Hepatocyte (in vitro differentiated cells): ENCODE results near the gene ATG101. TPM values are rescaled to one million over a fixed set of nuclear protein-coding genes. Genes with fewer than 3 reads are reported as not detected.

Experiments used
- DNase-seq: peaks from one replicate; pipeline ENCODE4 v3.0.0-alpha.2; 2016; ENCODE audit warnings: low spot score
- H2AFZ ChIP-seq: fragments of 200-600 bp; sonication (generic); 2 replicates; pipeline ENCODE4 v1.6.0; 2016; ENCODE audit warnings: antibody characterized with exemption, mild to moderate bottlenecking
- H3K27ac ChIP-seq: fragments of 200-600 bp; sonication (generic); 2 replicates; pipeline ENCODE4 v1.5.1; 2016; ENCODE audit warnings: mild to moderate bottlenecking
- H3K27me3 ChIP-seq: fragments of 200-600 bp; sonication (generic); 2 replicates; pipeline ENCODE4 v1.6.1; 2016
- H3K36me3 ChIP-seq: fragments of 200-600 bp; sonication (generic); replicated peaks from 2 replicates; pipeline ENCODE4 v1.5.1; 2016; ENCODE audit warnings: low read depth; ENCODE audit not compliant: insufficient read depth
- H3K4me1 ChIP-seq: fragments of 200-600 bp; sonication (generic); 2 replicates; pipeline ENCODE4 v1.5.1; 2016; ENCODE audit warnings: mild to moderate bottlenecking, moderate library complexity; ENCODE audit not compliant: insufficient read depth
- H3K4me2 ChIP-seq: fragments of 200-600 bp; sonication (generic); 2 replicates; pipeline ENCODE4 v1.6.0; 2016
- H3K4me3 ChIP-seq: fragments of 200-600 bp; sonication (generic); 2 replicates; pipeline ENCODE4 v1.5.1; 2016; ENCODE audit warnings: mild to moderate bottlenecking
- H3K79me2 ChIP-seq: fragments of 200-600 bp; sonication (generic); 2 replicates; pipeline ENCODE4 v1.6.0; 2017; ENCODE audit warnings: mild to moderate bottlenecking
- H3K9me2 ChIP-seq: fragments of 200-600 bp; sonication (generic); replicated peaks from 2 replicates; pipeline ENCODE4 v1.6.0; 2017; ENCODE audit warnings: mild to moderate bottlenecking; ENCODE audit not compliant: insufficient read depth
- H3K9me3 ChIP-seq: fragments of 200-600 bp; sonication (generic); 2 replicates; pipeline ENCODE4 v1.5.1; 2016; ENCODE audit warnings: low read depth, mild to moderate bottlenecking
- H4K20me1 ChIP-seq: fragments of 200-600 bp; sonication (generic); 2 replicates; pipeline ENCODE4 v1.6.0; 2016; ENCODE audit warnings: mild to moderate bottlenecking; ENCODE audit not compliant: insufficient read depth, poor library complexity, severe bottlenecking
- CTCF ChIP-seq: fragments of 200-600 bp; sonication (generic); IDR thresholded peaks from 2 replicates; pipeline ENCODE4 v1.5.1; 2016; ENCODE audit warnings: antibody characterized with exemption, mild to moderate bottlenecking; ENCODE audit not compliant: poor library complexity
- EZH2 ChIP-seq: fragments of 200-600 bp; sonication (generic); IDR thresholded peaks from 2 replicates; pipeline ENCODE4 v1.6.1; 2016; ENCODE audit warnings: antibody characterized with exemption, mild to moderate bottlenecking, borderline replicate concordance
- EZH2phosphoT487 ChIP-seq: fragments of 200-600 bp; sonication (generic); IDR thresholded peaks from one replicate; pipeline ENCODE4 v1.6.1; 2018; ENCODE audit warnings: antibody characterized with exemption, mild to moderate bottlenecking, low read depth, moderate library complexity; ENCODE audit not compliant: unreplicated experiment, severe bottlenecking
- WGBS: methylation state at CpG from one replicate; pipeline ENCODE4 v1.1.6; 2016; ENCODE audit warnings: low lambda C conversion rate; ENCODE audit errors: missing lambda C conversion rate; 5-methylcytosine and 5-hydroxymethylcytosine counted together
- polyA plus RNA-seq: library from polyadenylated mRNA; unstranded; fragments of >200 nt; fragmentation: Nextera tagmentation; extraction: Ambion mirVana; gene quantifications from 2 replicates; pipeline ENCODE4 v1.2.1, GENCODE V29; 2016
- total RNA-seq: library from RNA; depleted of rRNA; stranded (reverse); fragments of >200 nt; gene quantifications from 2 replicates; pipeline ENCODE4 v1.2.3, GENCODE V29; 2014

Gene ATG101
- total and polyA plus RNA-seq, 2 experiments from 2014 or later: 57.7 to 61.6 TPM

GRCh38 chr12:52032804-52033445, 36.9 kb upstream of the ATG101 start:
- TF ChIP-seq EZH2: no peak
- TF ChIP-seq EZH2phosphoT487: no peak
- no peak for TF ChIP-seq CTCF
- Histone ChIP-seq H3K36me3 (no peaks in the 10 kb centered on the region), H4K20me1 (no peaks in the 10 kb centered on the region), H2AFZ (peak overlapping the region; percentile 34), H3K4me3 (no peak overlapping the region), H3K9me2 (no peaks in the 10 kb centered on the region), H3K27me3 (peaks cover 4% of the 10 kb centered on the region), H3K9me3 (no peaks in the 10 kb centered on the region), H3K4me1 (peaks cover 10% of the 10 kb centered on the region), H3K27ac (peak overlapping the region; percentile 93), H3K4me2 (peak overlapping the region; percentile 77), H3K79me2 (no peaks in the 10 kb centered on the region)
- DNase-seq: peak; percentile 98
- WGBS: 2% methylated on average over 38 of the region's 48 CpGs

GRCh38 chr12:52033446-52034140, 36.2 kb upstream of the ATG101 start:
- Histone ChIP-seq H3K27me3 (peaks cover 4% of the 10 kb centered on the region), H3K36me3 (no peaks in the 10 kb centered on the region), H3K4me3 (no peak overlapping the region), H3K4me1 (peaks cover 10% of the 10 kb centered on the region), H3K79me2 (peaks cover 5% of the 10 kb centered on the region), H3K27ac (peak overlapping the region; percentile 83), H3K9me3 (no peaks in the 10 kb centered on the region), H3K4me2 (peak overlapping the region; percentile 77), H3K9me2 (no peaks in the 10 kb centered on the region), H4K20me1 (no peaks in the 10 kb centered on the region), H2AFZ (peak overlapping the region; percentile 34)
- no peak for DNase-seq
- 82% methylated on average over 13 of the region's 13 CpGs for WGBS
- TF ChIP-seq CTCF: no peak
- TF ChIP-seq EZH2: no peak

- Histone ChIP-seq H3K9me3 (no peaks in the 10 kb centered on the region), H2AFZ (no peak overlapping the region), H3K27ac (no peak overlapping the region), H3K36me3 (no peaks in the 10 kb centered on the region), H3K79me2 (peaks cover 10% of the 10 kb centered on the region), H3K4me1 (peaks cover 10% of the 10 kb centered on the region), H3K4me3 (no peak overlapping the region), H3K4me2 (no peak overlapping the region), H3K9me2 (no peaks in the 10 kb centered on the region), H4K20me1 (peaks cover 2% of the 10 kb centered on the region), H3K27me3 (peaks cover 4% of the 10 kb centered on the region)
- no peak for DNase-seq
- no peak for TF ChIP-seq EZH2
- TF ChIP-seq CTCF: no peak
- TF ChIP-seq EZH2phosphoT487: no peak
- 93% methylated on average over 4 of the region's 4 CpGs for WGBS
Measured at GRCh38 chr12:52035190-52035589, 34.6 kb upstream of the ATG101 start.
